HG03342 (cell line): Measurements from ENCODE around the gene TET2.

Source experiments
- ATAC-seq: cut with Tn5 transposase; IDR thresholded peaks from one replicate; pipeline ENCODE4 v1.9.1; 2021; ENCODE audit warnings: mild to moderate bottlenecking, moderate library complexity; ENCODE audit not compliant: unreplicated experiment

Gene TET2

GRCh38 chr4:105140684-105141490 is 5.8 kb upstream of the TET2 start:
- peak; percentile 37 for ATAC-seq

GRCh38 chr4:105145156-105145902 is 1.3 kb upstream of the TET2 start:
- peak; percentile 1 for ATAC-seq

GRCh38 chr4:105145903-105146275 is 787 bp upstream of the TET2 start:
- peak; percentile 15 for ATAC-seq

GRCh38 chr4:105147016-105147552 is 408 bp downstream of the TET2 start:
- peak; percentile 6 for ATAC-seq

- ATAC-seq, result no peak
Measured at GRCh38 chr4:105147553-105148161, 981 bp downstream of the TET2 start.

- no peak for ATAC-seq
Measured at GRCh38 chr4:105148356-105148755, 1.7 kb downstream of the TET2 start.

GRCh38 chr4:105148776-105149175 is 2.1 kb downstream of the TET2 start:
- ATAC-seq, result no peak

GRCh38 chr4:105149771-105150170 is 3.1 kb downstream of the TET2 start:
- no peak for ATAC-seq

- no peak for ATAC-seq
Measured at GRCh38 chr4:105150503-105150902, 3.8 kb downstream of the TET2 start.

- no peak for ATAC-seq
Measured at GRCh38 chr4:105153749-105154148, 7.1 kb downstream of the TET2 start.

- no peak for ATAC-seq
Measured at GRCh38 chr4:105154576-105154975, 7.9 kb downstream of the TET2 start.

GRCh38 chr4:105155426-105155825 is 8.8 kb downstream of the TET2 start:
- no peak for ATAC-seq

- no peak for ATAC-seq
Measured at GRCh38 chr4:105158837-105159236, 12.2 kb downstream of the TET2 start.

- no peak for ATAC-seq
Measured at GRCh38 chr4:105162123-105162796, 15.6 kb downstream of the TET2 start.

GRCh38 chr4:105164548-105164947 is 17.9 kb downstream of the TET2 start:
- ATAC-seq, result no peak

GRCh38 chr4:105166066-105166465 is 19.4 kb downstream of the TET2 start:
- no peak for ATAC-seq

GRCh38 chr4:105170711-105171110 is 24.0 kb downstream of the TET2 start:
- no peak for ATAC-seq

- ATAC-seq, result no peak
Measured at GRCh38 chr4:105171912-105172311, 25.2 kb downstream of the TET2 start.

GRCh38 chr4:105174098-105174497 is 27.4 kb downstream of the TET2 start:
- no peak for ATAC-seq

- ATAC-seq, result peak; percentile 63
Measured at GRCh38 chr4:105179539-105180401, 33.1 kb downstream of the TET2 start.
